Activated T-cell treated with anti-CD3 and anti-CD28 coated beads for 48 hours (primary cell): ENCODE measurements around the gene PRPF31.

Source experiments
- DNase-seq: peaks from one replicate; pipeline ENCODE4 v3.0.0-alpha.2; 2020; ENCODE audit warnings: low read depth

Gene PRPF31

GRCh38 chr19:54141356-54141755 is 25.8 kb downstream of the PRPF31 start:
- DNase-seq, result no peak

GRCh38 chr19:54142166-54142780 is 26.7 kb downstream of the PRPF31 start:
- DNase-seq, result no peak

DNA sequence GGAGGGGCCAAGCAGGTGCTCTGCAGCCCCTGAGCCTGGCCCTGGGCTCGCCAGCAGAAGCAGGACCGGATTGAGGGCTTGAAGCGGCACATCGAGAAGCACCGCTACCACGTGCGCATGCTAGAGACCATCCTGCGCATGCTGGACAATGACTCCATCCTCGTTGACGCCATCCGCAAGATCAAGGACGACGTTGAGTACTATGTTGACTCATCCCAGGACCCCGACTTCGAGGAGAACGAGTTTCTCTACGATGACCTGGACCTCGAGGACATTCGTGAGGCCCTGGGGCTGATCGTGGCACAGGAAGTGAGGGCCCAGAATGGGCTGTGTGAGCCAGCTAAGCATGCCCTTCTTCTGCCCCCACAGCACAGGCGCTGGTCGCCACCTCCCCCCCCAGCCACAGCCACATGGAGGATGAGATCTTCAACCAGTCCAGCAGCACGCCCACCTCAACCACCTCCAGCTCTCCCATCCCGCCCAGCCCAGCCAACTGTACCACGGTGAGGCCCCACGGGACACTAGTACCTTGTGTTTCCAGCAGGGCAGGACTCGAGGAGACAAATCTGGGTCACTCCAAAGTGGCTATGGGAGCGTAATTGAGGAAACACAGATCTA is 30.1 kb downstream of the PRPF31 start:
- DNase-seq, result no peak

GRCh38 chr19:54147676-54148075 is 32.1 kb downstream of the PRPF31 start:
- no peak for DNase-seq

- no peak for DNase-seq
Measured at GRCh38 chr19:54148158-54148557, 32.6 kb downstream of the PRPF31 start.

- DNase-seq, result no peak
Measured at GRCh38 chr19:54149021-54149812, 33.7 kb downstream of the PRPF31 start.

DNA sequence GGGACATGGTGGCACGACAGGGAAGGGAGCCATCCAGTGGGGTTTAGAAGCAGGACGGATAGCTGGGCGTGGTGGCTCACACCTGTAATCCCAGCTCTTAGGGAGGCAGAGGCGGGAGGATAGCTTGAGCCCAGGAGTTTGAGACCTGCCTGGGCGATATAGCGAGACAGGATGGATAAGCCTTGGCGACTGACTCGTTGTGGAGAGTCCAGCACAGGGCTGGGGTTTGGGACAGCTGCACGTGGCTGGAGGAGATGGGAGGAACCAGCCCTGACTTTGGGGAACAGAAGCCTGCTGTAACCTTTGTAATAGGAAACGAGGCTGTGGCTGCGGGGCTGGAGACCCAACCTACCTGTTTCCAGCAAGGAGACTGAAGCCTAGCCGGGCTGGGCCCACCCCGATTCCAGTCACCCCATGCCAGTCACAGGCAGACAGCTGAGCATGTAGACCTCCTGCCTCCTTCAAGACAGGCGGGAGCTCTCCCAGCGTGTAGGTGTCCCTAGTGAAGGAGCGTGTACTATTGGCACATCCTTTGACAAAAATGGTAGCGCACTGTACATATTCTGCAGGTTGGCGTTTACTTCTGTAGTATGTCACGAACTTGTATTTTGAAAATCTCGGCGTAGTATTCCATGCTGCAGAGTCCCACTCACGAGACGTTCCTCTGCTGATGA is 35.9 kb downstream of the PRPF31 start:
- no peak for DNase-seq

- no peak for DNase-seq
Measured at GRCh38 chr19:54152267-54152666, 36.7 kb downstream of the PRPF31 start.

DNA sequence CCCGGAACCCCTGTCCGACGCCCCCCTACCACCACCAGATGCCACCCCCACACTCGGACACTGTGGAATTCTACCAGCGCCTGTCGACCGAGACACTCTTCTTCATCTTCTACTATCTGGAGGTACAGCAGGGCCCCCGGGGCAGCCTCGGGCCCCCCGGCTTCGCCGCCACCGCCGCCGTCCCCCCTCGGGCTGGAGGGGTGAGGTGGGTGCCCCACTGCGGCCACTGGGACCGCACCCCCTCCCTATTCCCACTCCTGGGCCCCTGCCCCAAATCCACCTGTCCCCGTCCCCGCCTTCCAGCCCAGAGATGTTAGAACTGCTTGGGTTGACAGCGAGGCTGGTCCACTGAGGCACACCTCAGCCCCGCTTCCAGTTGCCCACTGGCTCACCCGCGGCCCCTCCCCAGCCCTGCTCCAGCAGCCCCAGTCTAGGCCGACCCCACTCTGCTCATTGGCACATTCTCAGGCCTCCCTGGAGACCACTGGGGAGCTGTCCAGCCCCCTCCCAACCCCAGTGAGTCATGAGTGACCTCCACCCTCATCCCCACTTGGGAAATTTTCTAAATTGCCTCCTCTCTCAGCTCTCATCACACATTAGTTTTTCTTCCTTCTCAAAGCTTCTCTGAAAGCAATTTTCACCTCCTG is 37.4 kb downstream of the PRPF31 start:
- DNase-seq, result no peak

- no peak for DNase-seq
Measured at GRCh38 chr19:54153731-54154326, 38.3 kb downstream of the PRPF31 start.

GRCh38 chr19:54154603-54155345 is 39.2 kb downstream of the PRPF31 start:
- DNase-seq, result no peak

DNA sequence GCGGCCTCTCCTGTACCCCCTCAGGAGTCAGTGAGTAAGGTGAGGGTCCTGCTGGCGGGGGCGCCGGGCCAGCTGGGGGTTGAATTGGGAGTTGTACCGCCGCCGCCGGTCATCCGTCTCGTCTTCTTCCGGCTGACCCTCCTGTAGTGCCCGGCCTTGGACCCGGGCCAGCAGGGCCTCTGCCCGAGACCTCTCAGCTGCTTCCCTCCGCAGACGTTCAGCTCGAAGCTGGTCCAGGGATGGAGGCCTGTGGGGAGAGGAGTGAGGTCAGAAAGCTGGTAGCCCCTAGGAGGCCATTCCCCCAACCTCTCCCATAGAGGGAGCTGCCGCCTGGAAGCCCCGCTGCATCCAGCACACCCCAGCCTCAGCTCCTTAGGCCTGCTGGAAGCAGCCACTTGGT is 40.1 kb downstream of the PRPF31 start:
- DNase-seq, result no peak

DNA sequence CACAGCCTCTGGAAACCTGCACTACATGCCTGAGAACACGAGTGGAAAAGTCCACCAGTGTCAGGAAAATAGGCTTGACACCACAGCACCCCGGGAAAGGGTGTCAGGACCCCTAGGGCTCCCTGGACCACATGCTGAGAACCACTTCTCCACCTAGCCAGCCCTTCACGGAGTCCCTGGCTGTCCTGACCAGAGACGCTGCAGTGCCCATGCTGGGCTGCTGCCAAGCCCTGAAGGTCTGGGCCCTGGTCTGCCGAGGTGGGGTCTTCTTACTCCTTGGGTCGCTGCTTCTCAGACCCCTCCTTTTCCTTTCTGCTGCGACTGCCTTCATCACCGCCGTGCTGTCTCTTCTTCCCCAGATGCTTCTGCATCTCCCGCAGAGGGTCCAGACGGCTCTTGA is 40.9 kb downstream of the PRPF31 start:
- DNase-seq, result no peak

- no peak for DNase-seq
Measured at GRCh38 chr19:54156953-54157352, 41.4 kb downstream of the PRPF31 start.

DNA sequence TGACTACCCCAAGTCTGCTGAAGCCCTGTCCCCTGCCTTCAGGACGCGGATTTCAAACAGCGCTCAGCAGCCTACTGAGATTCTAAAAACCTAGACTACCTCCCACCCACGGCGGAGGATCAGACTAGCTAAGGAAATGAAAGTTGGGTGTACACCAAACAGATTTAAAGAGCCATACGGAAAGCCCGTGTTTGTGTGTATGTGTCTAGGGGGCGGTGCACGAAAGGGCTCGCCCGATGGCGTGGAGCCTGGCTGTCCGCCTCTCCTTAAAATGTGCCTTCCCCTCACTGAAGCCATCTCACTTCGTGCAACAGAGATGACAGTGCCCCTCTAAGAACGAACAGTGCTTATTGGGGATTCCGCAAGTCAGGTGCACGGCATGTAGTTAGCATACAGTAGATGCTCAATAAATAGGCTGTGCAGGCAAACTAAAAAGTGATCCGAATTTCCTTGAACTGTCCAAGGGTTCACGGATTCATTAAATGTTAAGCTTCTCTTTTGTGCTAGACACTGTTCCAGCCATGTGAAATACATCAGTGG is 43.3 kb downstream of the PRPF31 start:
- DNase-seq, result no peak

DNA sequence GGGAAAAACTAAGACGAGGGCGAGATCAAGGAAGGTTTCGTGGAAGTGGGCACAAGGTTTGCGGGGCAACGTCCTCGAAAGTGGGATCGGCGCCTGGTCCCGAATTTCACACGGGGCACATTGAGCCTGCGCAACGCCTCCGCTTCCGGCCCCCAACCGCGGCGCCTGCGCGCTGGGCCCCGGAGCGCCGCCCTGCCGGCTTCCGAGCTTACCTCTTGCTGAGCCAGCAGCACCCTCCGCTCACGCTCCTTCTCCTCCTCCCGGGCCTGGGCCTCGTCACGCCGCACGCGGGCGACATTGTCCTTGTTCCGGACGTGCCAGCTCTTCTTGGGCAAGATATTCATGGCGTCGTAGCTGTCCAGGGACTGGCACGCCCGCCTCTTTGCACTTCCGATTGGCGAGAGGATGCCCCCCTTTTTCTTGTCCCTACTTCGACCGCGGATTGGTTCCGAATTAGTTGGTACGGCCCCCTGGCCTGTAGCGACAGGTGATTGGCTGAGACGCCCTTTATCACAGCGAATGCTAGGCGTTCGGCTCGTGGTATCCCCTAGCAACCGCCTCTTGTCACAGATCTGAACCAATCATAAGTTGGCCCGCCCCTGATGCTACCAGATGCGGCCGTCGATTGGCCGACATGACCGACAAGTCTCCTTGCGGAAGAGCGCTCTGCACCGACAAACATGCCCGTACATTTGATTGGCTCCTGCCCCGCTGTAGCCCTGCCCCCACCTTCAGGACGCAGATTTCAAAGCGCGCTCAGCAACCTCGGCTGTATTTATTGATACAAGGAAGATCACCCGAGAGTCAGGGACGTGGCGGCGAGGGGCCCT is 44.0 kb downstream of the PRPF31 start, which contains the start of gene LENG1:
TSS of gene LENG1 (minus strand) at position 370 of the 830 bp plus-strand sequence. CDS start at position 344, 26 bp downstream.
- DNase-seq, result peak; percentile 94

DNA sequence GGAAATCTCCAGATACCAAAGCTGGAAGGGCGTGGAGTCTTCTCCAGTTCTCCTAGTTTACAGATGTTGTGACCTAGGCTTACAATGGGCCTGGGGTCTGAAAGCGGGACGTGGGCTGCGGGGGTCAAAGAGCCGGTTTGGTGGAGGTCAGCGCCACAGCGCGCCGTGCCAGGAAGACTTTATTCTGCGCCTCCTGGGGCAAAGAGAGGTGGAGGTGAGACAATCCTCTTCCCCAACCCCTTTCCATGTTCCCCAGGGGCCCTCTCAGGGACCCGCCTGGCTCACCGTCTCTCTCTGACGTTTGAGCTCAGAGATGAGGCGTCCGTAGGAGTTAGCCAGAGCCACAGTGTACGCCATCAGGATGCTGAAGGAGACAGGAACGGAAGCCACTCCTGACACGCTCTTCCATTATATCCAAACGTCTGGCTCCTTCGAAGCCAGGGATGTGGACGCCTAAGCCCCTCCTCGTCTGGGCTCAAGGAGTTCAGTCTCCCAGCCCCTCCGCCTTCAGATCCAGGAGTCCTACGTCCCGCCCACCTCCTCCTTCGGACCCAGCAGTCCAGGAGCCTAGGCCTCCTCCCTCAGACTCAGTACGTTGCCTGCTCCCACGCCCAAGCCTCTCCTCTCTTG is 44.7 kb downstream of the PRPF31 start:
- DNase-seq, result no peak

GRCh38 chr19:54160854-54161253 is 45.3 kb downstream of the PRPF31 start:
- no peak for DNase-seq

GRCh38 chr19:54162241-54162805 is 46.8 kb downstream of the PRPF31 start:
- DNase-seq, result peak; percentile 74
